ENCODE measurements around the gene ESPNL.

GRCh38 chr2:238150686-238151085 lies 50.5 kb downstream of the ESPNL start:
- TF ChIP-seq POLR2AphosphoS5 (IDR thresholded peaks at IDR 0.05) (no peak), CTCF (IDR thresholded peaks at IDR 0.05) (no peak), POLR2A (IDR thresholded peaks at IDR 0.05; ENCODE audit: low read depth) (no peak)

Data from esophagus muscularis mucosa (tissue), 3 donors.